ENCODE data around the gene ASCC1. TPM values are rescaled to one million over a fixed set of nuclear protein-coding genes. Genes with fewer than 3 reads are reported as not detected.

The ASCC1 gene
- total RNA-seq, 2 donors from 2014 or later: 27.2 to 37.0 TPM

- no peaks in the 10 kb centered on the region for H3K36me3 ChIP-seq
- H3K27ac ChIP-seq: no peak overlapping the region
- H3K27me3 ChIP-seq: no peaks in the 10 kb centered on the region
- no peak for TF ChIP-seq CTCF (IDR thresholded peaks at IDR 0.05)
- H3K4me3 ChIP-seq: no peak overlapping the region
- no peaks in the 10 kb centered on the region for H3K9me3 ChIP-seq
- no peak for DNase-seq (ENCODE audit: low spot score)
- H3K4me1 ChIP-seq: no peaks in the 10 kb centered on the region
These were observed 165.9 kb downstream of the ASCC1 start for GRCh38 chr10:72049969-72050781.

GRCh38 chr10:72049472-72049871 lies 166.6 kb downstream of the ASCC1 start:
- Histone ChIP-seq H3K9me3 (no peaks in the 10 kb centered on the region), H3K27ac (no peak overlapping the region), H3K4me1 (no peaks in the 10 kb centered on the region), H3K4me3 (no peak overlapping the region), H3K36me3 (no peaks in the 10 kb centered on the region), H3K27me3 (no peaks in the 10 kb centered on the region)
- no peak for TF ChIP-seq CTCF (IDR thresholded peaks at IDR 0.05)
- no peak for DNase-seq (ENCODE audit: low spot score)

- no peaks in the 10 kb centered on the region for H3K36me3 ChIP-seq
- no peak overlapping the region for H3K27ac ChIP-seq
- H3K4me1 ChIP-seq: no peaks in the 10 kb centered on the region
- H3K27me3 ChIP-seq: no peaks in the 10 kb centered on the region
- H3K4me3 ChIP-seq: no peak overlapping the region
- peak; percentile 95 for DNase-seq (ENCODE audit: low spot score)
- peak; percentile 98 to 99 for TF ChIP-seq CTCF (IDR thresholded peaks at IDR 0.05)
- H3K9me3 ChIP-seq: no peaks in the 10 kb centered on the region
These were observed 167.5 kb downstream of the ASCC1 start for GRCh38 chr10:72048450-72049124.

Other genes starting within 250 kb of the ASCC1 start
- gene SPOCK2, start 127.7 kb downstream of the ASCC1 start, total RNA-seq: 10 to 100 TPM; 19.3 to 19.8 TPM
- 100 to 1,000 TPM; 139 to 163 TPM for gene ANAPC16, start 264 bp downstream of the ASCC1 start, total RNA-seq
- 100 to 1,000 TPM; 100 to 136 TPM for gene DDIT4, start 57.6 kb upstream of the ASCC1 start, total RNA-seq
- 10 to 100 TPM; 24.5 to 36.8 TPM for gene DNAJB12, start 138.6 kb upstream of the ASCC1 start, total RNA-seq